SK-N-SH (cell line): ENCODE data around the gene SNX20.

Experiments used
- CTCF ChIP-seq: fragments of 200-600 bp; sonication (generic); IDR thresholded peaks from 2 replicates; pipeline ENCODE4 v1.6.1; 2017; ENCODE audit warnings: antibody characterized with exemption, mild to moderate bottlenecking, moderate library complexity
- POLR2AphosphoS5 ChIP-seq: IDR thresholded peaks from 2 replicates; pipeline ENCODE4 v1.6.1; 2012; ENCODE audit warnings: low read depth, low read length

GRCh38 chr16:50642349-50642748, 38.8 kb downstream of the SNX20 start:
- TF ChIP-seq POLR2AphosphoS5: no peak
- no peak for TF ChIP-seq CTCF
